GM23338 (cell line): ENCODE measurements around the gene PVR. TPM values are rescaled to one million over a fixed set of nuclear protein-coding genes. Genes with fewer than 3 reads are reported as not detected.
A peak's percentile ranks its signal among the peaks of the same experiment; 100 is the strongest.

Experiments used
- ATAC-seq: fragments of 200-7000 bp; cut with Tn5 transposase; 3 replicates; pipeline ENCODE4 v1.9.1; 2020
- DNase-seq: peaks from one replicate; pipeline ENCODE4 v3.0.0-alpha.2; 2015; ENCODE audit warnings: low spot score
- H2AFZ ChIP-seq: fragments of 200-600 bp; sonication (generic); 2 replicates; pipeline ENCODE4 v1.8.0; 2016; ENCODE audit warnings: antibody characterized with exemption, mild to moderate bottlenecking, moderate library complexity
- H3F3A ChIP-seq: fragments of 200-600 bp; sonication (generic); replicated peaks from 2 replicates; pipeline ENCODE4 v1.8.0; 2017; ENCODE audit warnings: antibody characterized with exemption, mixed run types, low read depth
- H3K27ac ChIP-seq: fragments of 200-600 bp; sonication (generic); 2 replicates; pipeline ENCODE4 v1.6.1; 2016; ENCODE audit warnings: low read depth
- H3K27me3 ChIP-seq: fragments of 200-600 bp; sonication (generic); 2 replicates; pipeline ENCODE4 v1.8.0; 2016; ENCODE audit warnings: mild to moderate bottlenecking, mixed run types, moderate library complexity; ENCODE audit not compliant: insufficient read depth
- H3K36me3 ChIP-seq: fragments of 200-600 bp; sonication (generic); 2 replicates; pipeline ENCODE4 v1.8.0; 2016; ENCODE audit warnings: mild to moderate bottlenecking; ENCODE audit not compliant: insufficient read depth
- H3K4me1 ChIP-seq: fragments of 200-600 bp; sonication (generic); 2 replicates; pipeline ENCODE4 v1.8.0; 2016; ENCODE audit warnings: mild to moderate bottlenecking, moderate library complexity; ENCODE audit not compliant: insufficient read depth
- H3K4me2 ChIP-seq: fragments of 200-600 bp; sonication (generic); 2 replicates; pipeline ENCODE4 v1.7.1; 2017; ENCODE audit warnings: mixed run types
- H3K4me3 ChIP-seq: fragments of 200-600 bp; sonication (generic); 2 replicates; pipeline ENCODE4 v1.6.1; 2016; ENCODE audit warnings: mixed run types
- H3K79me2 ChIP-seq: fragments of 200-600 bp; sonication (generic); replicated peaks from 2 replicates; pipeline ENCODE4 v1.8.0; 2017; ENCODE audit warnings: mild to moderate bottlenecking; ENCODE audit not compliant: insufficient read depth
- H3K9me2 ChIP-seq: fragments of 200-600 bp; sonication (generic); 2 replicates; pipeline ENCODE4 v1.8.0; 2017; ENCODE audit not compliant: insufficient read depth
- H4K20me1 ChIP-seq: fragments of 200-600 bp; sonication (generic); replicated peaks from 2 replicates; pipeline ENCODE4 v1.8.0; 2017; ENCODE audit warnings: mild to moderate bottlenecking; ENCODE audit not compliant: insufficient read depth
- H3K27ac Mint-ChIP-seq: 2 replicates; pipeline ENCODE4 v1.8.0; 2020; ENCODE audit warnings: inconsistent platforms, mild to moderate bottlenecking, moderate library complexity, mixed read lengths
- H3K27me3 Mint-ChIP-seq: 3 replicates; pipeline ENCODE4 v1.8.0; 2022; ENCODE audit warnings: low read depth, mild to moderate bottlenecking, moderate library complexity, mixed read lengths, inconsistent platforms; ENCODE audit not compliant: insufficient read depth, poor library complexity
- H3K36me3 Mint-ChIP-seq: 3 replicates; pipeline ENCODE4 v1.8.0; 2021; ENCODE audit warnings: low read depth, mild to moderate bottlenecking, inconsistent platforms, moderate library complexity, mixed read lengths
- H3K4me1 Mint-ChIP-seq: 3 replicates; pipeline ENCODE4 v1.8.0; 2020; ENCODE audit warnings: mild to moderate bottlenecking, inconsistent platforms, mixed read lengths
- H3K4me3 Mint-ChIP-seq: 3 replicates; pipeline ENCODE4 v1.8.0; 2021; ENCODE audit warnings: moderate library complexity, mild to moderate bottlenecking, inconsistent platforms, mixed read lengths
- H3K9me3 Mint-ChIP-seq: 3 replicates; pipeline ENCODE4 v1.8.0; 2020; ENCODE audit warnings: moderate library complexity, mild to moderate bottlenecking, inconsistent platforms, mixed read lengths
- EZH2phosphoT487 ChIP-seq: fragments of 200-600 bp; sonication (generic); IDR thresholded peaks from one replicate; pipeline ENCODE4 v1.8.1; 2018; ENCODE audit warnings: antibody characterized with exemption; ENCODE audit not compliant: unreplicated experiment
- JUNB ChIP-seq: IDR thresholded peaks from one replicate; pipeline ENCODE4 v1.6.1; 2016; ENCODE audit warnings: antibody characterized with exemption; ENCODE audit not compliant: unreplicated experiment
- NANOG ChIP-seq: IDR thresholded peaks from 2 replicates; pipeline ENCODE4 v1.6.1; 2016; ENCODE audit warnings: antibody characterized with exemption, borderline replicate concordance
- POLR2AphosphoS5 ChIP-seq: IDR thresholded peaks from 2 replicates; pipeline ENCODE4 v1.6.1; 2016; ENCODE audit warnings: antibody characterized with exemption, low read depth
- STAT1 ChIP-seq: IDR thresholded peaks from one replicate; pipeline ENCODE4 v1.6.1; 2016; ENCODE audit warnings: antibody characterized with exemption; ENCODE audit not compliant: unreplicated experiment
- ZNF114 ChIP-seq: fragments of 250-450 bp; sonication (Bioruptor Pico); IDR thresholded peaks from 2 replicates; pipeline ENCODE4 v1.5.0; 2020; ENCODE audit warnings: mild to moderate bottlenecking, moderate library complexity
- ZNF331 ChIP-seq: fragments of 250-450 bp; sonication (Bioruptor Pico); IDR thresholded peaks from 2 replicates; pipeline ENCODE4 v1.5.0; 2020; ENCODE audit warnings: low read depth, mild to moderate bottlenecking, moderate library complexity
- polyA plus RNA-seq: library from polyadenylated mRNA; unstranded; fragments of >200 nt; fragmentation: Nextera tagmentation; extraction: Ambion mirVana; gene quantifications from 2 replicates; pipeline ENCODE4 v1.2.1, GENCODE V29; 2016
- total RNA-seq: library from RNA; depleted of rRNA; stranded (reverse); fragments of >200 nt; shearing (Covaris generic); gene quantifications from 2 replicates; pipeline ENCODE4 v1.2.3, GENCODE V29; 2014
- TF ChIP-seq, protein P1 (sequence below): IDR thresholded peaks from one replicate; pipeline ENCODE4 v1.6.1; 2018; ENCODE audit warnings: antibody characterized with exemption; ENCODE audit not compliant: unreplicated experiment
- TF ChIP-seq, protein P2 (sequence below), 2 experiments: fragments of 200-600 bp in 1 of 2; sonication (generic) in 1 of 2; conservative IDR thresholded peaks; 2 replicates each; pipeline versions ENCODE4 v1.5.1 to v1.6.1; 2016 to 2017; ENCODE audit warnings: antibody characterized with exemption in 2 of 2, low read depth in 2 of 2, mild to moderate bottlenecking in 2 of 2, moderate library complexity in 1 of 2

The PVR gene
- total and polyA plus RNA-seq, 2 experiments from 2014 or later, result 4.8 to 19.0 TPM

DNA sequence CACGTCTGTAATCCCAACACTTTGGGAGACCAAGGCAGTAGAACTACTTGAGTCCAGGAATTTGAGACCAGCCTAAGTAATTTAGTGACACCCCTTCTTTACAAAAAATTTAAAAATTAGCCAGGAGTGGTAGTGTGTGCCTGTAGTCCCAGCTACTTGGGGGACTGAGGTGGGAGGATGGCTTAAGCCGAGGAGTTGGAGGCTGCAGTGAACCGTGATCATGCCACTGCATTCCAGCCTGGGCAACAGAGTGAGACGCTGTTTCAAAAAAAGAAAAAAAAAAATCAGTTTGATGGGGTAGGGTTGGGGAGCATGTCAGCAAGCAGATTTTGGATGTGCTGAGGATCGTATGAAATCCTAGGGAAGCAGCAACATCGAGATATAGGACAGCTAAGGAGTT is 31.8 kb downstream of the PVR start:
- Histone ChIP-seq H3K79me2 (no peaks in the 10 kb centered on the region), H3K4me1 (no peaks in the 10 kb centered on the region), H3K27me3 (no peaks in the 10 kb centered on the region), H3K27ac (no peak overlapping the region), H3K4me3 (no peak overlapping the region), H3F3A (no peaks in the 10 kb centered on the region), H4K20me1 (no peaks in the 10 kb centered on the region), H3K4me2 (no peak overlapping the region), H2AFZ (no peak overlapping the region), H3K36me3 (no peaks in the 10 kb centered on the region), H3K9me2 (no peaks in the 10 kb centered on the region)
- Mint-ChIP-seq H3K9me3 (no peaks in the 10 kb centered on the region; the same call in 2 of the 3 replicates), H3K36me3 (0 out of 3 replicates have a peak, but pooled peaks cover 3% of the 10 kb centered on the region), H3K4me3 (no peak overlapping the region), H3K27ac (no peak overlapping the region), H3K27me3 (peaks cover 5% of the 10 kb centered on the region), H3K4me1 (peaks cover 2% of the 10 kb centered on the region; the same call in 2 of the 3 replicates)
- DNase-seq, result no peak
- ATAC-seq, result no peak
- TF ChIP-seq EZH2phosphoT487, result no peak
- no peak for TF ChIP-seq JUNB
- no peak for TF ChIP-seq ZNF114 (CRISPR knock-in tag)

DNA sequence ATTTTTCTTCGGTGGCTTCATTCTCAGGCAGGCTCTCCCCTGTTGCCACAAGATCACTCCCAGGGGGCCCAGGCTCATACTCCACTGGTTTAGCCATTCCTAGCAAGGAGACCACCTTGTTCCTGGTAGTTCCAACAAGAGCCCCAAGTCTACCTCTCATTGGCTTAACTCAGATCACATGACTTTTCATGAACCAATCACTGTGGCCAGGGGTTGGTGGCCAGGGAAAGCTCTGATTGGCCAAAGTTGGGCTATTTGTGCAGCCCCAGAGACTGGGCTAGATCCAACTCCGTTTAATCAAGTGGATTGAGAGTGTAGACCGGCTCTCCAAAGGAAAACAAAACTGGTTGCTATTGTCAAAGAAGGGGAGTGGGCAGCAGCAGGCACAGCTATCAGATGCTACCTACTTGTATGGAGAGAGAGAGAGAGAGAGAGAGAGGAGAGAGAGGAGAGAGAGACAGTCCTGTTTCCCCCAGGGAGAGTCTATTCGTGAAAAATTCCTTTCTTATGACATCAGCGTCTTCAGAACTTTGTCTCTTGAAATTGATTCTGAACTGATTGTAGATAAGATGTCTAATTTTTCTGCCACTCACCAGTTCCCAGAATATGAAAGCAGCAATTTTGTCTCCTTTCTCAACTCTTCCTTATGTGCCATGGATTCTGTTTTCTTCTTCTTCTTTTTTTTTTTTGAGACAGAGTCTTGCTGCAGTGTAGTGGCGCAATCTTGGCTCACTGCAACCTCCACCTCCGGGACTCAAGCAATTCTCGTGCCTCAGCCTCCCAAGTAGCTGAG is 33.5 kb downstream of the PVR start:
- no peaks in the 10 kb centered on the region for H3K4me1 ChIP-seq
- no peaks in the 10 kb centered on the region; the same call in 2 of the 3 replicates for H3K9me3 Mint-ChIP-seq

DNA sequence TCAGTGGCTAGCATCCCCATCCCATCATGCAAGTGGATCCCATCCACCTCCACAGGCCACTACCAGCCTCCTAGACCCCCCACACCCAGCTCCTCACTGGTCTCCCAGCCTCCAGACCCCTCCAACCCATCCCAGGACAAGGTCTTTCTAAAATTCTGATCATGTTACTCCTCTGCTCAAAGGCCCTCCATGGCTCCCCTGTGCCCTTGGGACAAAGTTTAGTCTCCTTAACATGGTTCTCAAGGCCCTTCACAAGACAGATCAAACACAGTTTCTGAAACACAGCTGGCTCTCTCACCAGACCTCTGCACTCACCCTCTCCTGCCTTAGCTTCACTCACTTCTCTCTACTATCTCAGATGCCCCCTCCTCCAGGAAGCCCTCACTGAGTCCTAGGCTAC is 36.8 kb downstream of the PVR start:
- H3K4me1 ChIP-seq, result no peaks in the 10 kb centered on the region
- no peaks in the 10 kb centered on the region for H3F3A ChIP-seq
- H3K27me3 Mint-ChIP-seq, result peaks cover 7% of the 10 kb centered on the region
- 0 out of 3 replicates have a peak, but pooled peaks cover 3% of the 10 kb centered on the region for H3K36me3 Mint-ChIP-seq
- H3K27ac ChIP-seq, result no peak overlapping the region
- no peak for TF ChIP-seq ZNF331 (CRISPR knock-in tag)
- TF ChIP-seq, protein P1, sequence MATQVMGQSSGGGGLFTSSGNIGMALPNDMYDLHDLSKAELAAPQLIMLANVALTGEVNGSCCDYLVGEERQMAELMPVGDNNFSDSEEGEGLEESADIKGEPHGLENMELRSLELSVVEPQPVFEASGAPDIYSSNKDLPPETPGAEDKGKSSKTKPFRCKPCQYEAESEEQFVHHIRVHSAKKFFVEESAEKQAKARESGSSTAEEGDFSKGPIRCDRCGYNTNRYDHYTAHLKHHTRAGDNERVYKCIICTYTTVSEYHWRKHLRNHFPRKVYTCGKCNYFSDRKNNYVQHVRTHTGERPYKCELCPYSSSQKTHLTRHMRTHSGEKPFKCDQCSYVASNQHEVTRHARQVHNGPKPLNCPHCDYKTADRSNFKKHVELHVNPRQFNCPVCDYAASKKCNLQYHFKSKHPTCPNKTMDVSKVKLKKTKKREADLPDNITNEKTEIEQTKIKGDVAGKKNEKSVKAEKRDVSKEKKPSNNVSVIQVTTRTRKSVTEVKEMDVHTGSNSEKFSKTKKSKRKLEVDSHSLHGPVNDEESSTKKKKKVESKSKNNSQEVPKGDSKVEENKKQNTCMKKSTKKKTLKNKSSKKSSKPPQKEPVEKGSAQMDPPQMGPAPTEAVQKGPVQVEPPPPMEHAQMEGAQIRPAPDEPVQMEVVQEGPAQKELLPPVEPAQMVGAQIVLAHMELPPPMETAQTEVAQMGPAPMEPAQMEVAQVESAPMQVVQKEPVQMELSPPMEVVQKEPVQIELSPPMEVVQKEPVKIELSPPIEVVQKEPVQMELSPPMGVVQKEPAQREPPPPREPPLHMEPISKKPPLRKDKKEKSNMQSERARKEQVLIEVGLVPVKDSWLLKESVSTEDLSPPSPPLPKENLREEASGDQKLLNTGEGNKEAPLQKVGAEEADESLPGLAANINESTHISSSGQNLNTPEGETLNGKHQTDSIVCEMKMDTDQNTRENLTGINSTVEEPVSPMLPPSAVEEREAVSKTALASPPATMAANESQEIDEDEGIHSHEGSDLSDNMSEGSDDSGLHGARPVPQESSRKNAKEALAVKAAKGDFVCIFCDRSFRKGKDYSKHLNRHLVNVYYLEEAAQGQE, result no peak
- no peak for TF ChIP-seq STAT1
- TF ChIP-seq NANOG, result no peak
- no peak for TF ChIP-seq EZH2phosphoT487
- TF ChIP-seq, protein P2, sequence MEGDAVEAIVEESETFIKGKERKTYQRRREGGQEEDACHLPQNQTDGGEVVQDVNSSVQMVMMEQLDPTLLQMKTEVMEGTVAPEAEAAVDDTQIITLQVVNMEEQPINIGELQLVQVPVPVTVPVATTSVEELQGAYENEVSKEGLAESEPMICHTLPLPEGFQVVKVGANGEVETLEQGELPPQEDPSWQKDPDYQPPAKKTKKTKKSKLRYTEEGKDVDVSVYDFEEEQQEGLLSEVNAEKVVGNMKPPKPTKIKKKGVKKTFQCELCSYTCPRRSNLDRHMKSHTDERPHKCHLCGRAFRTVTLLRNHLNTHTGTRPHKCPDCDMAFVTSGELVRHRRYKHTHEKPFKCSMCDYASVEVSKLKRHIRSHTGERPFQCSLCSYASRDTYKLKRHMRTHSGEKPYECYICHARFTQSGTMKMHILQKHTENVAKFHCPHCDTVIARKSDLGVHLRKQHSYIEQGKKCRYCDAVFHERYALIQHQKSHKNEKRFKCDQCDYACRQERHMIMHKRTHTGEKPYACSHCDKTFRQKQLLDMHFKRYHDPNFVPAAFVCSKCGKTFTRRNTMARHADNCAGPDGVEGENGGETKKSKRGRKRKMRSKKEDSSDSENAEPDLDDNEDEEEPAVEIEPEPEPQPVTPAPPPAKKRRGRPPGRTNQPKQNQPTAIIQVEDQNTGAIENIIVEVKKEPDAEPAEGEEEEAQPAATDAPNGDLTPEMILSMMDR (conservative IDR thresholded peaks at IDR 0.05; ENCODE audit: low read depth in 2 of 2), result no peak
- no peak for TF ChIP-seq JUNB
- H4K20me1 ChIP-seq, result no peaks in the 10 kb centered on the region
- DNase-seq, result no peak
- no peak overlapping the region for H3K27ac Mint-ChIP-seq
- no peaks in the 10 kb centered on the region for H3K27me3 ChIP-seq
- H3K36me3 ChIP-seq, result no peaks in the 10 kb centered on the region
- no peak overlapping the region for H2AFZ ChIP-seq
- no peaks in the 10 kb centered on the region for H3K9me3 Mint-ChIP-seq
- no peak overlapping the region for H3K4me3 ChIP-seq
- H3K9me2 ChIP-seq, result no peaks in the 10 kb centered on the region
- H3K4me2 ChIP-seq, result no peak overlapping the region
- peaks cover 7% of the 10 kb centered on the region; the same call in 2 of the 3 replicates for H3K4me1 Mint-ChIP-seq
- H3K79me2 ChIP-seq, result no peaks in the 10 kb centered on the region
- no peak for ATAC-seq
- no peak overlapping the region for H3K4me3 Mint-ChIP-seq

More for the DNA sequence above, 33.5 kb downstream of the PVR start:
- no peak overlapping the region; the same call in 1 of the 2 replicates for H3K27ac Mint-ChIP-seq
- peaks cover 5% of the 10 kb centered on the region for H3K27me3 Mint-ChIP-seq
- Histone ChIP-seq H4K20me1 (no peaks in the 10 kb centered on the region), H3F3A (no peaks in the 10 kb centered on the region), H3K4me3 (no peak overlapping the region), H3K27ac (peak overlapping the region; percentile 16; the same call in 1 of the 2 replicates), H2AFZ (0 out of 2 replicates have a peak overlapping the region, but pooled peaks have one; percentile 48), H3K36me3 (no peaks in the 10 kb centered on the region), H3K79me2 (no peaks in the 10 kb centered on the region), H3K9me2 (no peaks in the 10 kb centered on the region), H3K27me3 (no peaks in the 10 kb centered on the region), H3K4me2 (no peak overlapping the region)
- peak; percentile 76 for DNase-seq
- 0 out of 3 replicates have a peak, but pooled peaks cover 3% of the 10 kb centered on the region for H3K36me3 Mint-ChIP-seq
- no peak overlapping the region for H3K4me3 Mint-ChIP-seq
- TF ChIP-seq POLR2AphosphoS5, result peak; percentile 38; the same call in 1 of the 2 replicates
- TF ChIP-seq EZH2phosphoT487, result no peak
- H3K4me1 Mint-ChIP-seq, result peaks cover 2% of the 10 kb centered on the region; the same call in 2 of the 3 replicates
- ATAC-seq, result peak; percentile 86
